NOMO-1 treated with DMSO at 0.1 percent for 48 hours (cell line): ENCODE data around the gene RERE.
A peak's percentile ranks its signal among the peaks of the same experiment; 100 is the strongest.
"Not testable (repeated sequence)": the region's sequence is repeated elsewhere in the genome, so short reads cannot be mapped to it uniquely, and the experiment has no call there.

Experiments used
- DNase-seq: peaks from one replicate; lab custom pipeline; 2025; ENCODE audit not compliant: unreplicated experiment; lab: John Stamatoyannopoulos, UW

RERE gene

DNA sequence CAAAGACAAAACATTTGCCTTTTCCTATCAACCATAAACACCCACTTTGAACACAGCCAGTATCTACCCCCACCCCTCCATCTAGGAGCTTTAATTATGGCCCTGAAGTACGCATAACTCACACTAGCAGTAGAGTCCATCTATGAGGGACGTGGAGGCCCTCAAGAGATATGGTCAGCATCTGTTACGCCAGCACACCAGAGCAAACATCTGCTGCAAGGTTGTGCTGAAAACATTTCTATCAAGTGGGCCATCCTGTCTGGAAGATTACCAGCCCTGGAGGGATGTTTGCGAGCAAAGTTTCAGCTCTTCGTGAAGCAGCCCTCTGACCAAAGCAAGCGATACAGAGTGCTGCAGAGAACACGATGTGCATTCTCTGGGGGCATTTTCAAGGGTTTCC, 424.9 kb downstream of the RERE start:
- DNase-seq: no peak

DNA sequence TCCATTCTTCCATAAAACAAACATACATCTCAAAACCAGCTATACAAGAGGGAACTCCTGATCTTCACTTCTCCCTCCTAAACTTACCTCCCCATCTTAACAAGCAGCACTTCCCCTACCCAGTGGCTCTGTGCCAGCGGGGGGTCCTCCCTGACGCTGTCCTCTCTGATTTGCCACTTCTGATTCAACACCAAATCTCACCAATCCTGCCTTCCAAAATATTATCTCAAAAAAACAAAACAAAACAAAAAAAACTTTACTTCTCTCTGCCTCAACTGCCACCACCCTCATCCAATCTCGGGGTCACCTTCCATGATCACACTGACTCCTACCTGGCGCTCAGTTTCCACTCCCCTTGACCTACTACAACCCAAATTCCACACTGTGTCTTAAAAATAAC, 426.7 kb downstream of the RERE start:
- DNase-seq: no peak

DNA sequence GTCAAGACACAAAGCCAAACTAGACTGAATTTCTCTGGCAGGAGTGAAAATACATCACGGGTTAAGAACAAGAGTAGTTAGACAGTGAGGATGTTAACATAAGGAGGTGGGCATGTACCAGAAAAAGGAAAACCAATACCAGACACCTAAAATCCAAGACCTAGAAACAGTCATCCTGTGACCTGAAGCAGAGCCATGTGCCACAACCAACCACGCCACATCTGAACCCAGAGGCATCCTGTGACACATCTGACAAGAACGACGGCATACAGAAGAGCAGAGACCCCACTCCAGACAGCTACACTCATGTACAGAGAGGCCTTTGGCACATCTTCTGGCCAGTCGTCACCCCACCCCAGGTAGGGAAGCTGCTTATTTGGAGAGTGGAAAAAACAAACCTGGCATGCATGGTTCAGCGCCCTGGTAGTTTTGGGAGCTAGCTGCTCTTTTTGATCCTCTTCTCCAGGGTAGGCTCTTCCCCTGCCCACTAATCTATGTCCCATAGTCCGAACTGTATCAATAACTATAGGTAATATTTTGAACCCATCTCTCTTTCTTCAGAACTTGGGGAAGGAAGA, 427.4 kb downstream of the RERE start:
- DNase-seq: no peak

GRCh38 chr1:8388732-8389562, 428.5 kb downstream of the RERE start:
- DNase-seq: no peak

DNA sequence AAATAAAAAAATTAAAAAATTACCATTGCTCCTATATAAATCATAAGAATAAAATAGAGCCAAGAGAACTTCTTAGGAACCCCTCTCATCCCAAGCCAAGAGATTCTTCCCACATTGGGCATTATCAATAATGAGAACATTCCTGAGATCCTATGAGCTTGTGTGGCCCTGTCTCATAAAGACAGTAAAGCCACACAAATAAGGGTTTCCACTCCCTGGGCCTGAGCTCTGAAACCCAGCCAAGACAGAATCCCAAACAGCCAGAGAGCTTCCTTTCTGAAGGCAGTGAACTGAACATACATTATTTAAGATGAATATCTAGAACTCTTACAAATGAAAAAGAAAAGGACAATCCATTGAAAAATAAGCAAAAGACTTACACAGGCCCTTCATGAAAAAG, 431.2 kb downstream of the RERE start:
- no peak for DNase-seq

GRCh38 chr1:8384577-8384976, 432.9 kb downstream of the RERE start:
- no peak for DNase-seq

DNA sequence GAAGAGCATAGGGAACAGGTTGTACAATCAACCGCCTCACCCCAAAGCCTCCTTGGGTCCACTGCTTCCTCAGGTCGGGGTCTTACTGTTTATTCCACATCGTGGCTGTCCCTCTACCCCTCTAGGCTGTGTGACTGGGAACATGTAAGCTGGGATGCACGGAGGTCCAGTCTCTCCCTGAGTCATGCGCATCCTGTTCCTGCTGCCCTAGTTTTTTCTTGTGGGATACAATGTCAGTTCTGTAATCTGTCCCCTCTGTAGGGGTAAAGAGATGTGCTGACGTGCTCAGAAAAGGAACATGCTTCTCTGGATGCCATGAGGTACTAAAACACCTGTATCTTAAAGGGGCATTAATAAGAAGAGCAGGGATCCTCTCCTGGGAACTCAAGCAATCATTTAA, 433.4 kb downstream of the RERE start:
- DNase-seq: no peak

DNA sequence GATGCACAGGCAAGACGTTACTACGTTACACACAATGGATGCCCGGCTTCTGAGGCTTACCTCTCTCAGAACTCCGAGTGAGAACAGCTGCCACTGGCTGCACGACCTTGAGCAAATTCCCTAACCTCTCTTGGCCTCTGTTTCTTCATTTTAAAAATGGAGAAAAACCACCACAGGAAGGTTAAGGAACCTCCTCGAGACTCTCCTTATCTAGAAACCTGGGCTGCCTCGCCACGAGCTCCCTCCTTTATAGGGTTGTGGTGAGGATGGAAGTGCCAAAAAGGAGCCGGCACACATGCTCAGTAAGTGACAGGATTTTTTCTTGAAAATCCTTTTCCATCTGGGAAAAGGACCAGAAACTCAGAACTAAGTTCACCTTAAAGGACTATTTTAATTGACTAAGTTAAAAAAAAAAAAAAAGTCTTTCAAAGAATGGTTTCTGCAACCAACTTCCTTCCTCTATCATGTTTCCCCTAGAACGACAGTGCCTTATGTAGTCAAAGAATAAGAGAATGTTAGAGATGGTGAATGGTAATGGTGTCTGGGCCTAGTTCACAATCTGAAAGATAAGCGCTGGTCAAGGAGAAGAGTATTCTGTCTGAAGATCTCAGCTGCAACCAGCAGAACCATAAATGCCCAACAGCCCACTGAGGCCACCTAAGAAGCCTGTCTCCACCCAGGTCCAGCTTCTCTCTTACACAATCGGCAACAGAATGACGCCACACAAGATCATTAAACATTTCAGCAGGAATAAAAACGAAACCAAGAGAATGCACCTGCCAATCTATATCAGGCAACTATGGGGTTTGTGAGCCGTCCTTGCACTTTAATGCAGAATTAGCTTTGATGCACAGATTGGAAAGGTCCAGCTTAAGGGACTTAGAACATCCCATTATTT, 434.6 kb downstream of the RERE start:
- DNase-seq: peak; percentile 83

DNA sequence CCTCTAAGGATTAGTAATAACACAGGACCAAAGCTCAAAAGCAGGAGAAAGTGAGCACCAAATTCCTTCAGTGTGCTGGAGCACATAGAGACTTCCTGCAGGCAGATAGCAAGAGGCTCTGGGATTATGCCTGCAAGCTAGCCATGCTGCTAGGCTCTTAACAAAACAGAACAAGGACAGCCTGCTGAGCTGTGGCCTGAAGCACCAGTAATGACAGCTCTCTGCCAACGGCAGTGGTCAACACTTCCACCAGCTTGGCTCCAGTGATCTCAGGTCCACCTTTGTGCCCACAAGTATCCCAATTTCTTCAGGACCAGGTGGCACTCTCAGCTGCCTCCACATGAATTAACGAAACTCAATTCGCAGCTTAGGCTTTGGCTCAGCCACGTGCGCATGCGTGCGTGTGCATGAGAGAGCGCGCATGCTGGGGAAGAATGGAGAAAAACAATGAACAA, 435.4 kb downstream of the RERE start:
- DNase-seq: no peak

GRCh38 chr1:8381618-8382017, 435.8 kb downstream of the RERE start:
- no peak for DNase-seq

DNA sequence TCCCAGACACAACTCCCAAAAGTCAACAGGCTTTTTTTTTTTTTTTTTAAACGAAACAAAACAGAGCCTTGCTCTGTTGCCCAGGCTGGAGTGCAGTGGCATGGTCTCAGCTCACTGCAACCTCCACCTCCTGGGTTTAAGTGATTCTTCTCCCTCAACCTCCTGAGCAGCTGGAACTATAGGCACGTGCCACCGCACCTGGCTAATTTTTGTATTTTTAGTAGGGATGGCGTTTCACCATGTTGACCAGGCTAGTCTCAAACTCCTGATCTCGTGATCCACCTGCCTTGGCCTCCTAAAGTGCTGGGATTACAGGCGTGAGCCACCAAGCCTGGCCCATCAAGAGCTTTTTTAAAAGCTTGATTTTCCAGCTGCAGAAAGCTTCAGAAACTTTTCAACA, 437.1 kb downstream of the RERE start:
- not testable (repeated sequence) for DNase-seq

GRCh38 chr1:8379513-8380186, 437.8 kb downstream of the RERE start:
- DNase-seq: no peak

DNA sequence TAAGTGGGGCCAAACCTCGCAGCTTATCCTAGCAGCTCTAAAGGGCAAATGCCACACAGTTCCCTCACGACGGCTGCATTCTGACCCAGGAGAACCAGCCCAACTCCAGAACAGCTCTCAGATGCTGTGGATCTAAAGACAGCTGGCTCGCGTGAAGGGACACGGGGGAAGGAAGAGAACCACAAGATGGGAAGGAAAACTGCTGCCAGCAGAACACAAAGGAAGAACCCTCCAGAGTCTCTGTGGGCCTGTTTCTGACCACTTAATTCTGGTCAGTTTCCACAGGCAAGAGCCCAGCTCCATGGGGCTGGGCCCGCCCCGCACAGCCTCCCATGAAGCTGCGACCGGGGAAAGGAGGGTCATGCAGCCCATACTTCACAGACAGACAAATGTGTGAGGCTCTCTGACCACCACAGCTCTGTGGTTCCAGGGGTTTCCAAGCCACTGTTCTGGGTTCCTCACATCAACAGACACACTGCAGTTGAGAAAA, 438.4 kb downstream of the RERE start:
- no peak for DNase-seq

- no peak for DNase-seq
Observed at GRCh38 chr1:8378178-8378577, 439.3 kb downstream of the RERE start.

- DNase-seq: no peak
Observed at GRCh38 chr1:8377271-8377981, 440.0 kb downstream of the RERE start.

- DNase-seq: no peak
Observed at GRCh38 chr1:8376358-8376840, 441.0 kb downstream of the RERE start.

- DNase-seq: no peak
Observed at GRCh38 chr1:8374812-8375211, 442.6 kb downstream of the RERE start.

DNA sequence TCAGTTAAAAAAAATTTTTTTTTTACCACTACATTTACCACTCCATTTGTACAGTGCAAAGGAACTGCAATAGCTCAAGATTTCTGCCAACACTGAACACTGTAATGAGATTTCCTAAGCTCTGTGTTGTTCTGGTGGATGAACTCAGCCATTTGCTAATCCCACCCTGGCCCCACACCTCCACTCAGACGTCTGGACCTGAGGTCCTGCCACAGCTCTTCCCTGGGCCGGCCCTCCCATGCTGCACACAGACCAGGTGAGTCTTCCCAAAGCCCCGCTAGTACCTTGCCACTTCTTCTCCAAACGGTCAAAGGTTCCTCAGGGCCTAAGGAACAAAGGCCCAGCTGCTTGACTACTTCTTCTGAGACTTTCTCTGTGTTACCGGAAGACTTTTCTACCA, 443.1 kb downstream of the RERE start:
- no peak for DNase-seq

- DNase-seq: no peak
Observed at GRCh38 chr1:8373581-8374241, 443.7 kb downstream of the RERE start.

DNA sequence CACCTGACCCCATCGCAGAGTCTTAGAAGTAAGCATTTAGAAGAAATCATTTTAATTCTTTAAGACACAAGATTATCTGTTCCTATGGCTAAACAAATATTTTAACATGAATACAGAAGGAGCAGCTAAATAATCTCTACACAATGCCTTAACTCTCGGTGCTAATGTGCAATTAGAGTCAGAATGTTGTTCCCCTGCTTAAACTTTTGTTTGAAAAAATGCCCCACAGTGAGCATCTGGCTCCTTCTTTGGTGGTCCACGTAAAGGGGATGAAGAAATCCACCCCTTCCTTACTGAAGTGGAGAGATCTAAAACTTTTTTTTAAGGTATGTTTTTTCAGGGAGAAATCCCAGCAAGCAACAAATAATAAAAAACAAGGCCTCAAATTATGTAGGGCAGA, 444.3 kb downstream of the RERE start:
- DNase-seq: no peak
